MM.1S (cell line): ENCODE results near the gene C8A.

Source experiments
- DNase-seq: peaks from one replicate; pipeline ENCODE4 v3.0.0-alpha.2; 2015
- H2AFZ ChIP-seq: fragments of 300-600 bp; sonication (generic); 2 replicates; pipeline ENCODE4 v1.6.0; 2016; ENCODE audit warnings: antibody characterized with exemption, low read length
- H3F3A ChIP-seq: fragments of 300-600 bp; sonication (generic); 2 replicates; pipeline ENCODE4 v1.6.1; 2016; ENCODE audit warnings: mild to moderate bottlenecking, antibody characterized with exemption, low read length, moderate library complexity, mixed read lengths; ENCODE audit not compliant: insufficient read depth
- H3K27ac ChIP-seq: fragments of 300-600 bp; sonication (generic); 2 replicates; pipeline ENCODE4 v1.5.1; 2016; ENCODE audit warnings: mild to moderate bottlenecking, low read length
- H3K27me3 ChIP-seq: fragments of 300-600 bp; sonication (generic); replicated peaks from 2 replicates; pipeline ENCODE4 v1.6.0; 2016; ENCODE audit warnings: low read length; ENCODE audit not compliant: insufficient read depth
- H3K36me3 ChIP-seq: fragments of 300-600 bp; sonication (generic); replicated peaks from 2 replicates; pipeline ENCODE4 v1.6.1; 2016; ENCODE audit warnings: mild to moderate bottlenecking, low read length, mixed read lengths; ENCODE audit not compliant: insufficient read depth
- H3K4me1 ChIP-seq: fragments of 300-600 bp; sonication (generic); 2 replicates; pipeline ENCODE4 v1.6.1; 2016; ENCODE audit warnings: low read length, mixed read lengths
- H3K4me2 ChIP-seq: fragments of 300-600 bp; sonication (generic); 2 replicates; pipeline ENCODE4 v1.6.0; 2016; ENCODE audit warnings: low read depth, low read length
- H3K4me3 ChIP-seq: fragments of 300-600 bp; sonication (generic); 2 replicates; pipeline ENCODE4 v1.5.1; 2016; ENCODE audit warnings: low read length, mixed read lengths
- H3K79me2 ChIP-seq: fragments of 300-600 bp; sonication (generic); 2 replicates; pipeline ENCODE4 v1.6.1; 2016; ENCODE audit warnings: mixed run types, low read length, mixed read lengths
- H3K9ac ChIP-seq: fragments of 300-600 bp; sonication (generic); 2 replicates; pipeline ENCODE4 v1.6.1; 2016; ENCODE audit warnings: low read length, mixed read lengths
- H3K9me2 ChIP-seq: fragments of 300-600 bp; sonication (generic); replicated peaks from 2 replicates; pipeline ENCODE4 v1.6.1; 2016; ENCODE audit warnings: mild to moderate bottlenecking, low read length, mixed read lengths; ENCODE audit not compliant: insufficient read depth
- H3K9me3 ChIP-seq: fragments of 300-600 bp; sonication (generic); replicated peaks from 2 replicates; pipeline ENCODE4 v1.6.1; 2016; ENCODE audit warnings: mild to moderate bottlenecking, low read length, mixed read lengths; ENCODE audit not compliant: insufficient read depth
- H4K20me1 ChIP-seq: fragments of 300-600 bp; sonication (generic); 2 replicates; pipeline ENCODE4 v1.6.1; 2016; ENCODE audit warnings: mild to moderate bottlenecking, low read length, moderate library complexity, mixed read lengths; ENCODE audit not compliant: insufficient read depth
- EZH2 ChIP-seq: fragments of 300-600 bp; sonication (generic); optimal IDR thresholded peaks from 2 replicates; pipeline ENCODE3; 2017; ENCODE audit warnings: low read depth, mild to moderate bottlenecking, antibody characterized with exemption, low read length, mixed read lengths
- EZH2phosphoT487 ChIP-seq: fragments of 300-600 bp; sonication (generic); IDR thresholded peaks from 2 replicates; pipeline ENCODE4 v1.6.1; 2018; ENCODE audit warnings: antibody characterized with exemption, low read length
- TF ChIP-seq, protein P1 (sequence below): fragments of 300-600 bp; sonication (generic); IDR thresholded peaks from 2 replicates; pipeline ENCODE4 v1.5.1; 2016; ENCODE audit warnings: antibody characterized with exemption, low read length, mixed read lengths

Gene C8A

GRCh38 chr1:56854521-56855099, at the start of gene C8A:
C8A (plus strand) TSS chr1:56854797; CDS start chr1:56854902, 105 bp downstream.
- TF ChIP-seq EZH2 (no peak), EZH2phosphoT487 (no peak)
- TF ChIP-seq, protein P1, sequence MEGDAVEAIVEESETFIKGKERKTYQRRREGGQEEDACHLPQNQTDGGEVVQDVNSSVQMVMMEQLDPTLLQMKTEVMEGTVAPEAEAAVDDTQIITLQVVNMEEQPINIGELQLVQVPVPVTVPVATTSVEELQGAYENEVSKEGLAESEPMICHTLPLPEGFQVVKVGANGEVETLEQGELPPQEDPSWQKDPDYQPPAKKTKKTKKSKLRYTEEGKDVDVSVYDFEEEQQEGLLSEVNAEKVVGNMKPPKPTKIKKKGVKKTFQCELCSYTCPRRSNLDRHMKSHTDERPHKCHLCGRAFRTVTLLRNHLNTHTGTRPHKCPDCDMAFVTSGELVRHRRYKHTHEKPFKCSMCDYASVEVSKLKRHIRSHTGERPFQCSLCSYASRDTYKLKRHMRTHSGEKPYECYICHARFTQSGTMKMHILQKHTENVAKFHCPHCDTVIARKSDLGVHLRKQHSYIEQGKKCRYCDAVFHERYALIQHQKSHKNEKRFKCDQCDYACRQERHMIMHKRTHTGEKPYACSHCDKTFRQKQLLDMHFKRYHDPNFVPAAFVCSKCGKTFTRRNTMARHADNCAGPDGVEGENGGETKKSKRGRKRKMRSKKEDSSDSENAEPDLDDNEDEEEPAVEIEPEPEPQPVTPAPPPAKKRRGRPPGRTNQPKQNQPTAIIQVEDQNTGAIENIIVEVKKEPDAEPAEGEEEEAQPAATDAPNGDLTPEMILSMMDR = no peak
- Histone ChIP-seq H3K36me3 (no peaks in the 10 kb centered on the region), H2AFZ (no peak within 1 kb of the TSS), H4K20me1 (no peaks in the 10 kb centered on the region), H3K9ac (no peak within 1 kb of the TSS), H3K79me2 (no peaks in the 10 kb centered on the region), H3F3A (no peaks in the 10 kb centered on the region), H3K9me3 (no peaks in the 10 kb centered on the region), H3K27ac (no peak within 1 kb of the TSS), H3K4me2 (no peak within 1 kb of the TSS), H3K4me3 (no peak within 1 kb of the TSS), H3K27me3 (no peaks in the 10 kb centered on the region), H3K4me1 (no peaks in the 10 kb centered on the region), H3K9me2 (no peaks in the 10 kb centered on the region)
- no peak for DNase-seq

DNA sequence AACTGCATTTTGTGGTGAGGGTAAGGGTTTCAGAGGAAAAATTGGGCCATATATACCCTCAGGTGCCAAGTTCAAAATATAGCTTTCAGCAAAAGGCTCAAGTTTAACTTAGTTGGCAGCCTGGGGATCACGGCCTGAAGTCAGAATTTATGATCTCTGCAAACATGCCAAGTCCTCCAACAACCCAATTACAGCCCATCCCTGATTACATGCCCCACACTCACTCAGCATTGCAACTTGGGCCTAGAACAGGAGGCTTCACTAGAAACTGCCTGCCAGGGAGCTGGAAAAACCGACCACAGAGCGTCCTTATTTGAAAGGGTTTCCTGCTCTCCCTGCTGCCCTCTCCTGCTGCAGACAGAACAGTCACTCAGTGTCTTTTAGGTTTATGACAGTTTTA, 47.8 kb upstream of the C8A start:
- H4K20me1 ChIP-seq = no peaks in the 10 kb centered on the region
- H2AFZ ChIP-seq = no peak overlapping the region
- H3F3A ChIP-seq = no peaks in the 10 kb centered on the region
- no peak for TF ChIP-seq EZH2phosphoT487
- TF ChIP-seq, protein P1 = no peak
- no peaks in the 10 kb centered on the region for H3K4me1 ChIP-seq
- no peak overlapping the region for H3K4me2 ChIP-seq
- no peaks in the 10 kb centered on the region for H3K27me3 ChIP-seq
- H3K9ac ChIP-seq = no peak overlapping the region
- no peak for DNase-seq
- no peaks in the 10 kb centered on the region for H3K79me2 ChIP-seq
- H3K36me3 ChIP-seq = no peaks in the 10 kb centered on the region
- H3K9me2 ChIP-seq = no peaks in the 10 kb centered on the region
- no peak overlapping the region for H3K27ac ChIP-seq
- H3K4me3 ChIP-seq = no peak overlapping the region
- no peaks in the 10 kb centered on the region for H3K9me3 ChIP-seq

GRCh38 chr1:56808410-56808809, 46.2 kb upstream of the C8A start:
- Histone ChIP-seq H2AFZ (no peak overlapping the region), H4K20me1 (no peaks in the 10 kb centered on the region), H3K4me2 (no peak overlapping the region), H3K9ac (no peak overlapping the region), H3K4me1 (no peaks in the 10 kb centered on the region), H3K79me2 (no peaks in the 10 kb centered on the region), H3K36me3 (no peaks in the 10 kb centered on the region), H3K9me3 (no peaks in the 10 kb centered on the region), H3K27ac (no peak overlapping the region), H3F3A (no peaks in the 10 kb centered on the region), H3K9me2 (no peaks in the 10 kb centered on the region), H3K27me3 (no peaks in the 10 kb centered on the region), H3K4me3 (no peak overlapping the region)
- TF ChIP-seq EZH2phosphoT487 = no peak
- TF ChIP-seq EZH2 = no peak
- DNase-seq = no peak

GRCh38 chr1:56811331-56811730, 43.3 kb upstream of the C8A start:
- Histone ChIP-seq H3F3A (no peaks in the 10 kb centered on the region), H3K9me2 (no peaks in the 10 kb centered on the region), H3K4me3 (no peak overlapping the region), H3K27me3 (no peaks in the 10 kb centered on the region), H3K79me2 (no peaks in the 10 kb centered on the region), H3K9ac (no peak overlapping the region), H3K4me1 (no peaks in the 10 kb centered on the region), H3K9me3 (no peaks in the 10 kb centered on the region), H3K36me3 (no peaks in the 10 kb centered on the region), H3K27ac (no peak overlapping the region), H4K20me1 (no peaks in the 10 kb centered on the region), H2AFZ (no peak overlapping the region), H3K4me2 (no peak overlapping the region)
- DNase-seq = no peak
- no peak for TF ChIP-seq EZH2phosphoT487
- TF ChIP-seq EZH2 = no peak
